Endothelial cell of umbilical vein (primary cell): ENCODE data around the gene SGMS2. TPM values are rescaled to one million over a fixed set of nuclear protein-coding genes. Genes with fewer than 3 reads are reported as not detected.

Experiments
- BruUV-seq: library from RNA; stranded (reverse); fragments of 400-500 nt; replicated peaks from 2 replicates; lab custom pipeline; 2021; lab: Mats Ljungman, UMichigan
- CTCF ChIA-PET: fragments of 300-600, 350-600 bp; sonication (Branson Sonifier 250); formaldehyde crosslinking; loops from one replicate; lab custom pipeline; 2021; ENCODE audit warnings: antibody characterized with exemption, inconsistent platforms; lab: Charles Lee
- POLR2A ChIA-PET: fragments of 300-600, 350-600 bp; sonication (Branson Sonifier 250); formaldehyde crosslinking; loops from one replicate; lab custom pipeline; 2021; ENCODE audit warnings: antibody characterized with exemption, inconsistent platforms; lab: Charles Lee
- DNase-seq: peaks from one replicate; pipeline ENCODE4 v3.0.0-alpha.2; 2011; ENCODE audit warnings: low read depth, low spot score
- FAIRE-seq: peaks from 2 replicates; lab custom pipeline; 2011; peaks lifted over from hg19 to GRCh38; lab: Jason Lieb, UNC
- H2AFZ ChIP-seq: 2 replicates; pipeline ENCODE4 v1.6.0; 2012; ENCODE audit warnings: low read depth, low read length, control low read depth, inconsistent platforms
- H3K27ac ChIP-seq: 2 replicates; pipeline ENCODE4 v1.5.1; 2011; ENCODE audit warnings: low read depth, mild to moderate bottlenecking, control low read depth, low read length, moderate library complexity; ENCODE audit not compliant: insufficient read depth
- H3K27me3 ChIP-seq, 2 experiments: 2 replicates each; pipeline versions ENCODE4 v1.6.0 to v1.6.1; 2011; ENCODE audit warnings: low read length in 2 of 2, mixed read lengths in 1 of 2; ENCODE audit not compliant: control insufficient read depth in 2 of 2, insufficient read depth in 2 of 2
- H3K36me3 ChIP-seq, 2 experiments: 2 replicates in 1 of 2; 3 replicates in 1 of 2; pipeline ENCODE4 v1.5.1; 2011; ENCODE audit warnings: low read length in 2 of 2, mild to moderate bottlenecking in 1 of 2, moderate library complexity in 1 of 2; ENCODE audit not compliant: control insufficient read depth in 2 of 2, insufficient read depth in 2 of 2; ENCODE audit errors: extremely low read depth in 1 of 2
- H3K4me1 ChIP-seq: 3 replicates; pipeline ENCODE4 v1.5.1; 2011; ENCODE audit warnings: mild to moderate bottlenecking, low read length; ENCODE audit not compliant: control insufficient read depth, insufficient read depth; ENCODE audit errors: extremely low read depth
- H3K4me2 ChIP-seq: 2 replicates; pipeline ENCODE4 v1.6.1; 2011; ENCODE audit warnings: low read length, control low read depth, mixed read lengths; ENCODE audit not compliant: insufficient read depth
- H3K4me3 ChIP-seq, 3 experiments: fragments of 200-600 bp in 1 of 3; sonication (generic), shearing (Covaris generic) in 1 of 3; replicated peaks in 1 of 3; 2 replicates each; pipeline ENCODE4 v1.5.1; 2011 to 2016; ENCODE audit warnings: control low read depth in 3 of 3, low read length in 3 of 3, mild to moderate bottlenecking in 2 of 3, inconsistent platforms in 1 of 3, low read depth in 1 of 3, moderate library complexity in 1 of 3; ENCODE audit not compliant: insufficient read depth in 1 of 3
- H3K79me2 ChIP-seq: 2 replicates; pipeline ENCODE4 v1.6.0; 2012; ENCODE audit warnings: low read length, inconsistent platforms; ENCODE audit not compliant: control insufficient read depth, insufficient read depth
- H3K9ac ChIP-seq: replicated peaks from 2 replicates; pipeline ENCODE3; 2011; ENCODE audit warnings: low read length, control low read depth; ENCODE audit not compliant: insufficient read depth; ENCODE audit errors: extremely low read depth
- H3K9me1 ChIP-seq: replicated peaks from 3 replicates; pipeline ENCODE4 v1.6.0; 2011; ENCODE audit warnings: mild to moderate bottlenecking, low read length; ENCODE audit not compliant: control insufficient read depth, insufficient read depth; ENCODE audit errors: extremely low read depth
- H3K9me3 ChIP-seq: replicated peaks from 2 replicates; pipeline ENCODE4 v1.5.1; 2012; ENCODE audit warnings: low read length, inconsistent platforms; ENCODE audit not compliant: control insufficient read depth, insufficient read depth
- H4K20me1 ChIP-seq: replicated peaks from 2 replicates; pipeline ENCODE3; 2011; ENCODE audit warnings: mild to moderate bottlenecking, low read length; ENCODE audit not compliant: control insufficient read depth, insufficient read depth; ENCODE audit errors: extremely low read depth
- EZH2 ChIP-seq: IDR thresholded peaks from 2 replicates; pipeline ENCODE4 v1.6.1; 2012; ENCODE audit warnings: borderline replicate concordance, low read depth, mild to moderate bottlenecking, moderate library complexity, low read length, inconsistent platforms; ENCODE audit not compliant: severe bottlenecking
- FOS ChIP-seq: IDR thresholded peaks from 2 replicates; pipeline ENCODE4 v1.6.1; 2011; ENCODE audit warnings: mild to moderate bottlenecking, low read length, moderate library complexity, borderline replicate concordance; ENCODE audit not compliant: insufficient read depth
- GATA2 ChIP-seq: IDR thresholded peaks from 2 replicates; pipeline ENCODE4 v1.7.0; 2011; ENCODE audit warnings: low read depth, mild to moderate bottlenecking, moderate library complexity, mixed read lengths, low read length; ENCODE audit not compliant: insufficient read length, insufficient read depth
- JUN ChIP-seq: IDR thresholded peaks from 2 replicates; pipeline ENCODE4 v1.6.1; 2011; ENCODE audit warnings: borderline replicate concordance, low read depth; ENCODE audit not compliant: insufficient read length, insufficient read depth
- MAX ChIP-seq: IDR thresholded peaks from 2 replicates; pipeline ENCODE4 v1.6.1; 2011; ENCODE audit not compliant: insufficient read depth, insufficient read length
- MYC ChIP-seq: IDR thresholded peaks from one replicate; pipeline ENCODE4 v1.6.1; 2011; ENCODE audit warnings: mild to moderate bottlenecking, low read depth, low read length
- POLR2A ChIP-seq: IDR thresholded peaks from 2 replicates; pipeline ENCODE4 v1.6.1; 2012; ENCODE audit warnings: low read depth, mild to moderate bottlenecking, control low read depth, low read length
- POLR2AphosphoS5 ChIP-seq: IDR thresholded peaks from 2 replicates; pipeline ENCODE4 v1.6.1; 2012; ENCODE audit warnings: low read depth, mild to moderate bottlenecking, control low read depth, low read length, moderate library complexity; ENCODE audit not compliant: insufficient read depth
- dilution Hi-C: fragments of 300-500 bp; cut with MboI; formaldehyde crosslinking; loops from one replicate; pipeline ENCODE4 v1.15.0; 2019; ENCODE audit warnings: low sequenced_read_pairs; ENCODE audit not compliant: extremely low pct_ligation_motif_present
- intact Hi-C: fragments of 100-400 bp; cut with micrococcal nuclease; formaldehyde crosslinking; loops from one replicate; pipeline ENCODE4 v1.10.0; 2022
- polyA plus RNA-seq, 4 experiments: library from polyadenylated mRNA; depleted of rRNA in 3 of 4; stranded (reverse) in 3 of 4; unstranded in 1 of 4; fragments of >200 nt; gene quantifications; 2 replicates each; pipeline versions ENCODE4 v1.2.1 to v1.2.3, GENCODE V29; 2011 to 2012; ENCODE audit warnings: missing spikeins in 1 of 4
- total RNA-seq: library from RNA; stranded (reverse); gene quantifications from 2 replicates; pipeline ENCODE4 v1.2.3, GENCODE V29; 2021
- TF ChIP-seq, protein P1 (sequence below), 2 donors: IDR thresholded peaks; 1 replicate in 1 of 2; 2 replicates in 1 of 2; pipeline ENCODE4 v1.5.1; 2011; ENCODE audit warnings: low read length in 2 of 2, mild to moderate bottlenecking in 2 of 2, moderate library complexity in 2 of 2, control low read depth in 1 of 2, inconsistent platforms in 1 of 2, low read depth in 1 of 2; ENCODE audit not compliant: insufficient read depth in 1 of 2; ENCODE audit errors: extremely low read depth in 1 of 2

The SGMS2 gene
- total and polyA plus RNA-seq, 2 donors (not counting 3 experiments of a cell fraction or from before 2014, with no cell fraction given): 33.0 to 33.2 TPM

DNA sequence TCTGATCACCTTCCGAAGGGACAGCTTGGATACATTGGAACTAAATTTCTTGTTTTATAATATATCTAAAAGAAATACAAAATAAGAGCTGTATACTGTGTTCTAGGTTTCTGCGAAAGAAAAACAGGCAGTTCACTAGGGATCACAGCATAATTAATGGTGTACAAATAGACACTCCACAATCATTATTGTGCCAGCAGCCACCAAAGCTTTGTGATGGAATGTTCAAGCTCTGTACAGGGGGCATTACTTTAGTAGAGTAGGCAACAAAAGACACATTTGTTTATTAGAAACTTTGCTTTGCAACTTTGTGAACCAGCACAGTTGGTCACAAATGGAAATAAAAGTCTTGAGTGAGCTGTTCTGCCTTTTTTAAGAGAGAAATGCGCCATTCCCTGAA lies 49.3 kb downstream of the SGMS2 start:
- Histone ChIP-seq H3K79me2 (peaks cover 3% of the 10 kb centered on the region), H3K9ac (no peak overlapping the region), H3K4me2 (no peak overlapping the region), H3K27ac (no peak overlapping the region), H3K9me3 (no peaks in the 10 kb centered on the region), H3K36me3 (no peaks in the 10 kb centered on the region), H3K4me1 (peaks cover 34% of the 10 kb centered on the region), H3K4me3 (no peak overlapping the region), H4K20me1 (no peaks in the 10 kb centered on the region), H3K9me1 (no peaks in the 10 kb centered on the region), H2AFZ (no peak overlapping the region), H3K27me3 (no peaks in the 10 kb centered on the region)
- intact Hi-C loops (no loop called here), dilution Hi-C loops (no loop called here)
- TF ChIP-seq POLR2A (no peak), MAX (no peak), GATA2 (no peak), EZH2 (no peak), FOS (no peak), MYC (no peak), POLR2AphosphoS5 (no peak), JUN (no peak)
- TF ChIP-seq, protein P1, sequence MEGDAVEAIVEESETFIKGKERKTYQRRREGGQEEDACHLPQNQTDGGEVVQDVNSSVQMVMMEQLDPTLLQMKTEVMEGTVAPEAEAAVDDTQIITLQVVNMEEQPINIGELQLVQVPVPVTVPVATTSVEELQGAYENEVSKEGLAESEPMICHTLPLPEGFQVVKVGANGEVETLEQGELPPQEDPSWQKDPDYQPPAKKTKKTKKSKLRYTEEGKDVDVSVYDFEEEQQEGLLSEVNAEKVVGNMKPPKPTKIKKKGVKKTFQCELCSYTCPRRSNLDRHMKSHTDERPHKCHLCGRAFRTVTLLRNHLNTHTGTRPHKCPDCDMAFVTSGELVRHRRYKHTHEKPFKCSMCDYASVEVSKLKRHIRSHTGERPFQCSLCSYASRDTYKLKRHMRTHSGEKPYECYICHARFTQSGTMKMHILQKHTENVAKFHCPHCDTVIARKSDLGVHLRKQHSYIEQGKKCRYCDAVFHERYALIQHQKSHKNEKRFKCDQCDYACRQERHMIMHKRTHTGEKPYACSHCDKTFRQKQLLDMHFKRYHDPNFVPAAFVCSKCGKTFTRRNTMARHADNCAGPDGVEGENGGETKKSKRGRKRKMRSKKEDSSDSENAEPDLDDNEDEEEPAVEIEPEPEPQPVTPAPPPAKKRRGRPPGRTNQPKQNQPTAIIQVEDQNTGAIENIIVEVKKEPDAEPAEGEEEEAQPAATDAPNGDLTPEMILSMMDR (IDR thresholded peaks at IDR 0.05; ENCODE audit: extremely low read depth in 1 of 2, insufficient read depth in 1 of 2, low read depth in 1 of 2, low read length in 2 of 2): no peak
- ChIA-PET CTCF (interaction anchor here (1.1 to 3.0 kb wide), 2 partner anchors 20 to 145 kb away, joined by 3 to 12 read pairs; no protein-coding TSS in a partner anchor), POLR2A (no interaction called here)
- BruUV-seq: no TSS peak
- FAIRE-seq: no peak
- no peak for DNase-seq
